Mesendoderm (in vitro differentiated cells): ENCODE data around the gene GFAP.

Source experiments
- DNase-seq: peaks from one replicate; pipeline ENCODE4 v3.0.0; 2013
- H2AK5ac ChIP-seq: 2 replicates; pipeline ENCODE4 v1.6.1; 2013; ENCODE audit warnings: low read length, inconsistent platforms
- H2BK120ac ChIP-seq: 2 replicates; pipeline ENCODE4 v1.6.1; 2013; ENCODE audit warnings: low read depth, mild to moderate bottlenecking, low read length, moderate library complexity, mixed read lengths
- H2BK15ac ChIP-seq: replicated peaks from 2 replicates; pipeline ENCODE4 v1.6.1; 2013; ENCODE audit warnings: low read depth, mild to moderate bottlenecking, moderate library complexity
- H2BK5ac ChIP-seq: 2 replicates; pipeline ENCODE4 v1.6.1; 2013; ENCODE audit warnings: low read length, inconsistent platforms
- H3K18ac ChIP-seq: 2 replicates; pipeline ENCODE4 v1.6.1; 2013; ENCODE audit warnings: mild to moderate bottlenecking, low read length, mixed read lengths
- H3K23ac ChIP-seq: one replicate; pipeline ENCODE4 v1.6.1; 2013; ENCODE audit warnings: low read length
- H3K27ac ChIP-seq: 2 replicates; pipeline ENCODE4 v1.5.1; 2013; ENCODE audit warnings: low read depth, mild to moderate bottlenecking, inconsistent platforms, low read length, moderate library complexity
- H3K27me3 ChIP-seq: 2 replicates; pipeline ENCODE4 v1.6.1; 2013; ENCODE audit warnings: low read length, control low read depth, mild to moderate bottlenecking, inconsistent platforms; ENCODE audit not compliant: insufficient read depth, poor library complexity
- H3K36me3 ChIP-seq: 2 replicates; pipeline ENCODE4 v1.6.1; 2013; ENCODE audit warnings: low read length, inconsistent platforms; ENCODE audit not compliant: control insufficient read depth, insufficient read depth
- H3K4ac ChIP-seq: one replicate; pipeline ENCODE4 v1.6.1; 2013; ENCODE audit warnings: low read depth, mild to moderate bottlenecking, low read length, moderate library complexity
- H3K4me1 ChIP-seq: 2 replicates; pipeline ENCODE4 v1.6.1; 2013; ENCODE audit warnings: low read depth, low read length, inconsistent platforms; ENCODE audit not compliant: control insufficient read depth
- H3K4me2 ChIP-seq: 2 replicates; pipeline ENCODE4 v1.6.1; 2013; ENCODE audit warnings: low read length
- H3K4me3 ChIP-seq: 2 replicates; pipeline ENCODE4 v1.5.1; 2013; ENCODE audit warnings: mild to moderate bottlenecking, low read length
- H3K56ac ChIP-seq: one replicate; pipeline ENCODE4 v1.6.1; 2013; ENCODE audit warnings: low read length
- H3K79me1 ChIP-seq: 2 replicates; pipeline ENCODE4 v1.6.1; 2013; ENCODE audit warnings: low read length, inconsistent platforms
- H3K79me2 ChIP-seq: 2 replicates; pipeline ENCODE4 v1.6.1; 2013; ENCODE audit warnings: mild to moderate bottlenecking, low read length; ENCODE audit not compliant: control insufficient read depth, insufficient read depth
- H3K9ac ChIP-seq: 2 replicates; pipeline ENCODE4 v1.6.1; 2013; ENCODE audit warnings: low read length, inconsistent platforms
- H4K5ac ChIP-seq: one replicate; pipeline ENCODE4 v1.6.1; 2013; ENCODE audit warnings: low read length
- H4K8ac ChIP-seq: one replicate; pipeline ENCODE4 v1.6.1; 2013; ENCODE audit warnings: low read depth, mild to moderate bottlenecking, control low read depth, low read length, moderate library complexity
- WGBS: extraction: QIAGEN DNeasy Blood & Tissue Kit; methylation state at CpG from one replicate; pipeline ENCODE4 v1.1.7; 2013; ENCODE audit warnings: low lambda C conversion rate, missing lambda C conversion rate; ENCODE audit not compliant: insufficient coverage; ENCODE audit errors: extremely low coverage; 5-methylcytosine and 5-hydroxymethylcytosine counted together

Gene GFAP

GRCh38 chr17:44906763-44907728, 8.3 kb downstream of the GFAP start:
- Histone ChIP-seq H3K27me3 (no peaks in the 10 kb centered on the region), H3K4me1 (no peaks in the 10 kb centered on the region), H3K9ac (no peak overlapping the region), H2BK5ac (no peak overlapping the region), H3K4me3 (no peak overlapping the region), H3K4me2 (no peak overlapping the region), H3K18ac (no peak overlapping the region), H4K5ac (no peak overlapping the region), H3K56ac (no peak overlapping the region), H3K27ac (no peak overlapping the region), H3K79me2 (no peaks in the 10 kb centered on the region), H3K79me1 (no peaks in the 10 kb centered on the region), H3K4ac (no peak overlapping the region), H2BK15ac (no peak overlapping the region), H3K23ac (peak overlapping the region; percentile 20), H4K8ac (no peak overlapping the region), H3K36me3 (no peaks in the 10 kb centered on the region), H2BK120ac (no peak overlapping the region), H2AK5ac (no peak overlapping the region)
- DNase-seq = no peak
- WGBS = no CpG with 5 or more reads among the region's 18 CpGs

DNA sequence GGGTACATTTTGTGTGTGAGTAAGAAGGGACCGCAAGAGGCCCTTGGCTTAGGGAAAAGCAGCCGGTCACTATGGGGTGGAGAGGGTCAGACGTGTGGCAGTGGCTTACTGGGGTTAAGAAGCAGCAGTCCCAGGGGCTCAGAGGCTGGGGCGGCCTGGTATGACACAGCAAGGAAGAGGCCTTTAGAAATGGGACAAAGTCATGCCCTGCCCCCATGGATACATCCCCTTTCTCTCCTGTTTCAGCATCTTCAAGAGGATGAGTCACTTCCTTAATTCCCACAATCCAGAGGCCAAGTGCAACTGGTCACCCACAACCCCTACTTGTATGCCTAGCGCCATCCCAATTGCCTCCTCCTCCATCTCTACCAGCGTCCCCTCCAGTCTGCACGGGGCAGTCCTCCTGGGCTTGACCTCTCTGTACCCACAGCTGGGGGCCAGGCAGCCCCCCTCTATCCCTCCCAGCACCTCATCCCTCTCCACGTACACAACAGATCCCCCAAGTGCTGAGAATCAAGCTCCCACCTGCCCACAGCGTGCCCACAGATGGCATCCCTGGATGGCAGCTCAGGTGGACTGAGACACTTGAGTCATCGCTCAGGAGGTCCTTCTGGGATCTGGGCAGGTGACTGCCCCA, 9.2 kb downstream of the GFAP start:
- H4K8ac ChIP-seq = no peak overlapping the region
- H3K9ac ChIP-seq = no peak overlapping the region
- H3K4me2 ChIP-seq = no peak overlapping the region
- H3K23ac ChIP-seq = peak overlapping the region; percentile 20
- peak overlapping the region; percentile 20 for H3K56ac ChIP-seq
- H3K4me1 ChIP-seq = no peaks in the 10 kb centered on the region
- DNase-seq = peak; percentile 75
- H3K4me3 ChIP-seq = no peak overlapping the region
- no peak overlapping the region for H2BK15ac ChIP-seq
- H3K79me2 ChIP-seq = no peaks in the 10 kb centered on the region
- H3K4ac ChIP-seq = no peak overlapping the region
- no peaks in the 10 kb centered on the region for H3K27me3 ChIP-seq
- no peak overlapping the region for H2BK5ac ChIP-seq
- H2BK120ac ChIP-seq = no peak overlapping the region
- no peaks in the 10 kb centered on the region for H3K79me1 ChIP-seq
- H3K27ac ChIP-seq = no peak overlapping the region
- no CpG with 5 or more reads among the region's 10 CpGs for WGBS
- H3K18ac ChIP-seq = no peak overlapping the region
- H3K36me3 ChIP-seq = no peaks in the 10 kb centered on the region
- H2AK5ac ChIP-seq = no peak overlapping the region
- no peak overlapping the region for H4K5ac ChIP-seq

DNA sequence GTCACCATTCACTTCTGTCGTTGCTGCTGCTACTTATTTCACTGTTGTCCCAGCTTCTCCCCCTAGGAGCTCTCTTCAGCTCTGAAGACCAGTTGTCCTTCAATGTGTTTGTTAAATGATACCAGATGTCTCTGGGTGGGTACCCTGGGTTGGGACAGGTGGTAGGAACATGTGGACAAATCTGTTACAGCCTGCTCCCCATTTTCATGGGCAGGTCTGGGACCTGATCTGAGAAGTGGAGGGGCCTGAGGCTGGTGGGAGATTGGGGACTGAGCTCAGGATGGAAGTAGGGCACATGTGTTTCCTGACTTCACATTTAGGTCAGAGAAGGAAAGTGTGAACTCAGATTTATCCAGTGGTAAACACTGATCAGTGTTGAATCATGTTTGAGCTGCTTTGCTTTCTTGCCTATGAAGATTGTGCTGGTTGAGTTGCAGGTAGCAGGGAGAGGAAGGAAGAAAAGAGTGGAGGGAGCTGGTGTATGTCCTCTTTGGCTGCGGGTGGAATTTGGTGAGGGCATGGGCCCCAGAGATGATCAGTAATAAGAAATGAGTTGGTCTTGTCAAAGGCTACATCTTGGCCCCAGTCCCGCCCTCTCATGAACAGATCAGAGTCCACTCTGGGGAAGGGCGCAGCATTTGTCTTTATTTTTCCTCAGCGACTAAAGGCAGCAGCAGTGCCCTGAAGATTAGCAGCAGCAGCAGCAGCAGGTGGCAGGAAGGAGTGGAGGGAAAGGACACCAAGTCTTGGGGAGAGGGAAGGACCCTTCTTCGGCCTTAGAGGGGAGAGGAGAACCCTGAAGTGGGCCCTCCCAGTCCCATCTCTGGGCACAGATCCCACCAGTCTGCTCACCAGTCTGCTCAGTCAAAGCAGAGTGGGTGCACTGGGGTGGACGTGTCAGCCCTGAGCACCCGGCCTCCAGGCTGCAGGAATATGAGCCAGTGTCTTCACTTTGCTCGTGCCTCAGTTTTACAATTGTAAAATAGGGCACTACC, 10.0 kb downstream of the GFAP start:
- Histone ChIP-seq H3K9ac (no peak overlapping the region), H3K79me2 (no peaks in the 10 kb centered on the region), H3K23ac (no peak overlapping the region), H2AK5ac (no peak overlapping the region), H3K36me3 (no peaks in the 10 kb centered on the region), H4K5ac (no peak overlapping the region), H3K4me2 (no peak overlapping the region), H3K27me3 (no peaks in the 10 kb centered on the region), H3K4ac (no peak overlapping the region), H3K79me1 (no peaks in the 10 kb centered on the region), H3K56ac (peak overlapping the region; percentile 20), H2BK5ac (no peak overlapping the region), H3K4me1 (no peaks in the 10 kb centered on the region), H4K8ac (no peak overlapping the region), H2BK15ac (no peak overlapping the region), H3K4me3 (no peak overlapping the region), H2BK120ac (no peak overlapping the region), H3K27ac (no peak overlapping the region), H3K18ac (no peak overlapping the region)
- DNase-seq = no peak
- WGBS = no CpG with 5 or more reads among the region's 9 CpGs

- Histone ChIP-seq H3K79me1 (no peaks in the 10 kb centered on the region), H3K4me2 (no peak overlapping the region), H3K27ac (no peak overlapping the region), H3K56ac (no peak overlapping the region), H3K23ac (no peak overlapping the region), H2AK5ac (no peak overlapping the region), H2BK120ac (no peak overlapping the region), H3K4ac (no peak overlapping the region), H3K9ac (no peak overlapping the region), H3K18ac (no peak overlapping the region), H3K79me2 (no peaks in the 10 kb centered on the region), H2BK15ac (no peak overlapping the region), H3K36me3 (no peaks in the 10 kb centered on the region), H3K4me1 (no peaks in the 10 kb centered on the region), H3K27me3 (no peaks in the 10 kb centered on the region), H3K4me3 (no peak overlapping the region), H2BK5ac (no peak overlapping the region), H4K8ac (no peak overlapping the region), H4K5ac (no peak overlapping the region)
- DNase-seq = no peak
- no CpG with 5 or more reads among the region's 35 CpGs for WGBS
Observed at GRCh38 chr17:44904001-44904984, 11.0 kb downstream of the GFAP start.
